NCI-H82 treated with DMSO at 0.1 percent for 48 hours (cell line): Measurements from ENCODE around the gene CASP2.

ENCODE experiments used
- DNase-seq: peaks from one replicate; lab custom pipeline; 2025; ENCODE audit not compliant: unreplicated experiment; lab: John Stamatoyannopoulos, UW

CASP2 gene

GRCh38 chr7:143287935-143288826, at the start of gene CASP2:
Gene CASP2, plus strand, starts transcription at chr7:143288351. Its CDS starts 105 bp downstream, at chr7:143288456.
- DNase-seq, result peak; percentile 58

- no peak for DNase-seq
Observed at GRCh38 chr7:143239813-143240212, 48.3 kb upstream of the CASP2 start.

- DNase-seq, result peak; percentile 80
Observed at GRCh38 chr7:143240291-143241168, 47.6 kb upstream of the CASP2 start.

- DNase-seq, result no peak
Observed at GRCh38 chr7:143242306-143242705, 45.8 kb upstream of the CASP2 start.

- DNase-seq, result no peak
Observed at GRCh38 chr7:143243111-143243510, 45.0 kb upstream of the CASP2 start.

GRCh38 chr7:143243614-143244013, 44.5 kb upstream of the CASP2 start:
- DNase-seq, result no peak

GRCh38 chr7:143244321-143244720, 43.8 kb upstream of the CASP2 start:
- DNase-seq, result no peak

GRCh38 chr7:143245123-143245522, 43.0 kb upstream of the CASP2 start:
- no peak for DNase-seq

- DNase-seq, result no peak
Observed at GRCh38 chr7:143247372-143247771, 40.8 kb upstream of the CASP2 start.

- no peak for DNase-seq
Observed at GRCh38 chr7:143248761-143249354, 39.3 kb upstream of the CASP2 start.

GRCh38 chr7:143250199-143250598, 38.0 kb upstream of the CASP2 start:
- DNase-seq, result no peak

- DNase-seq, result no peak
Observed at GRCh38 chr7:143250822-143251221, 37.3 kb upstream of the CASP2 start.

- DNase-seq, result no peak
Observed at GRCh38 chr7:143252006-143252405, 36.1 kb upstream of the CASP2 start.

- no peak for DNase-seq
Observed at GRCh38 chr7:143255564-143255963, 32.6 kb upstream of the CASP2 start.

GRCh38 chr7:143256325-143256724, 31.8 kb upstream of the CASP2 start:
- no peak for DNase-seq

- DNase-seq, result no peak
Observed at GRCh38 chr7:143256932-143257331, 31.2 kb upstream of the CASP2 start.

GRCh38 chr7:143257501-143257900, 30.6 kb upstream of the CASP2 start:
- no peak for DNase-seq

- no peak for DNase-seq
Observed at GRCh38 chr7:143258831-143259230, 29.3 kb upstream of the CASP2 start.

GRCh38 chr7:143259765-143260164, 28.4 kb upstream of the CASP2 start:
- no peak for DNase-seq

GRCh38 chr7:143261901-143262300, 26.2 kb upstream of the CASP2 start:
- no peak for DNase-seq
